Right atrium auricular region (tissue), 2 donors: ENCODE measurements around the gene PMPCA. TPM values are rescaled to one million over a fixed set of nuclear protein-coding genes. Genes with fewer than 3 reads are reported as not detected.

Source experiments
- DNase-seq: peaks from one replicate; pipeline ENCODE4 v3.0.0-alpha.2; 2019; ENCODE audit warnings: low spot score
- H3K27ac ChIP-seq, 2 donors: fragments of 200-600 bp; sonication (generic); 1 replicate in 1 of 2; 2 replicates in 1 of 2; pipeline ENCODE4 v1.5.1; 2016 to 2019
- H3K27me3 ChIP-seq, 2 donors: fragments of 200-600 bp; sonication (generic); one replicate each; pipeline versions ENCODE4 v1.5.1 to v1.6.0; 2017 to 2019
- H3K36me3 ChIP-seq: fragments of 200-600 bp; sonication (generic); one replicate; pipeline ENCODE4 v1.5.1; 2016
- H3K4me1 ChIP-seq, 2 donors: fragments of 200-600 bp; sonication (generic); one replicate each; pipeline versions ENCODE4 v1.5.1 to v1.6.0; 2017 to 2019
- H3K4me3 ChIP-seq, 2 donors: fragments of 200-600 bp; sonication (generic); 1 replicate in 1 of 2; 2 replicates in 1 of 2; pipeline ENCODE4 v1.5.1; 2017 to 2019; ENCODE audit warnings: mild to moderate bottlenecking in 1 of 2, moderate library complexity in 1 of 2
- H3K9me3 ChIP-seq, 2 donors: fragments of 200-600 bp; sonication (generic); one replicate each; pipeline ENCODE4 v1.5.1; 2019
- total RNA-seq, 2 donors: library from RNA; depleted of rRNA; stranded (reverse); fragments of >200 nt; gene quantifications; one replicate each; pipeline ENCODE4 v1.1.0, GENCODE V29; 2016
- TF ChIP-seq, protein P1 (sequence below), 2 donors: fragments of 200-600 bp; sonication (generic); IDR thresholded peaks; one replicate each; pipeline ENCODE4 v1.5.1; 2019; ENCODE audit warnings: antibody characterized with exemption in 2 of 2

Gene PMPCA
- total RNA-seq, 2 donors from 2014 or later: 40.8 to 47.4 TPM

DNA sequence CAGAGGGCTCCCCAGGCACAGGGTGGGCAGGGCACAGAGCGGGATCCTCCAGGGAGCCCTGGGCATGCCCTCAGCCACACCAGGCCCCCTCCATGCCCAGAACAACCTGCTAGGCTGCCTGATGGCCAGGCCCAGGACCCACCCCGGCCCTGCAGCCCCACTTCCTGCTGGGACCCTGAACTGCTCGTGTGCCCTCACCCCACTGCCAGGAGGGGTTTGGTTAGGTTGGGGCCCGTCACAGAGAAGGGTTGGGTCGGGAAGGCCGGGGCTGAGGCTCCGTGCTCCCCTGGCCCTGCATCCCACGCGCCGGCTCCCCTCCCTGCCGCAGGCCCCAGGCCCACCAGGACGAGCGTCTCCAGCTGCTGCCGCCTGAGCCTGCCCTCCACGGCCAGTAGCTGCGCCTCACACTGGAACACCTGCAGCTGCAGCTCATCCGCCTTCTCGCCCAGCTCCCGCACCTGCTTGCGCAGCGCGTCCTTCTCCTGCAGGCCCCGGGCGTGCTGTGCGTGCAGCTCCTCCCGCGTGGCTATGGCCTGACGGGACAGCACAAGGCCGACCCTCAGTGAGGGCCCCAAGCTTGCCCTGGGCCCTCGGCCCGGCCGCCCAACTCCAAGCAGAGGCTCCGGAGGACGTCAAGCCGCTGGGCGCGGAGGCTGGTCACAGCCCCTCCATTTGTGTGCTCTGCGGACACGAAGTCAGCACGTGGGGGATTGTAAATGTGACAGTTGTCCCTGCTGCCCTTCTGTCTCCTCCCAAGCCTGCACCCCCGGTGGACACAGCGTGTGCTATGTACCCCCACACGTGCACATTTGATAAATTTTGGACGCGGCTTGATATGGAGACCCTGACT lies 42.9 kb upstream of the PMPCA start:
- no peak overlapping the region for H3K4me3 ChIP-seq
- no peaks in the 10 kb centered on the region for H3K27me3 ChIP-seq
- TF ChIP-seq, protein P1, sequence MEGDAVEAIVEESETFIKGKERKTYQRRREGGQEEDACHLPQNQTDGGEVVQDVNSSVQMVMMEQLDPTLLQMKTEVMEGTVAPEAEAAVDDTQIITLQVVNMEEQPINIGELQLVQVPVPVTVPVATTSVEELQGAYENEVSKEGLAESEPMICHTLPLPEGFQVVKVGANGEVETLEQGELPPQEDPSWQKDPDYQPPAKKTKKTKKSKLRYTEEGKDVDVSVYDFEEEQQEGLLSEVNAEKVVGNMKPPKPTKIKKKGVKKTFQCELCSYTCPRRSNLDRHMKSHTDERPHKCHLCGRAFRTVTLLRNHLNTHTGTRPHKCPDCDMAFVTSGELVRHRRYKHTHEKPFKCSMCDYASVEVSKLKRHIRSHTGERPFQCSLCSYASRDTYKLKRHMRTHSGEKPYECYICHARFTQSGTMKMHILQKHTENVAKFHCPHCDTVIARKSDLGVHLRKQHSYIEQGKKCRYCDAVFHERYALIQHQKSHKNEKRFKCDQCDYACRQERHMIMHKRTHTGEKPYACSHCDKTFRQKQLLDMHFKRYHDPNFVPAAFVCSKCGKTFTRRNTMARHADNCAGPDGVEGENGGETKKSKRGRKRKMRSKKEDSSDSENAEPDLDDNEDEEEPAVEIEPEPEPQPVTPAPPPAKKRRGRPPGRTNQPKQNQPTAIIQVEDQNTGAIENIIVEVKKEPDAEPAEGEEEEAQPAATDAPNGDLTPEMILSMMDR (IDR thresholded peaks at IDR 0.05): no peak
- H3K27ac ChIP-seq: no peak overlapping the region
- H3K4me1 ChIP-seq: peaks cover 0 to 23% of the 10 kb centered on the region in 2 donors
- H3K36me3 ChIP-seq: no peaks in the 10 kb centered on the region
- no peak for DNase-seq
- H3K9me3 ChIP-seq: no peaks in the 10 kb centered on the region

DNA sequence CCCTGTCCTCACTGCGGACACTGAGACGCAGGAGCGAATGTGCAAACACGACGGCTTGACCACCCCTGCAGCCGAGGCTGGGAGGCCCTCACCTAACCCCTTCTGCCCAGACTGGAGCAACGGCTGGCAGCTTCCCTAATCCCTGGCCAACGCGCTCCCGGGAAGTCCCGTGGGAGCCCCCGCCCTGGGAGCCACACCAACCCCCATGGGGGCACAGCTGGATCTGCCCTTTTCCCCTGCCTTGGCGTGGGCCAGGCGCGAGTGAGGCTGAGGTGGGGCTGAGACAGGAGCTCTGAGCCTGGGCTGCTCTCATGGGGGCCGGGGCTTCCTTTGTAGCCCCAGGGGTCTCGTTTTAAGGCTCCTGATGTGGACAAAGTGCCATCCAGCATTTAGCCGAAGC lies 42.3 kb upstream of the PMPCA start:
- TF ChIP-seq, protein P1 (IDR thresholded peaks at IDR 0.05): no peak
- Histone ChIP-seq H3K36me3 (no peaks in the 10 kb centered on the region), H3K27me3 (no peaks in the 10 kb centered on the region), H3K4me1 (peaks cover 0 to 25% of the 10 kb centered on the region in 2 donors), H3K4me3 (no peak overlapping the region), H3K9me3 (no peaks in the 10 kb centered on the region), H3K27ac (no peak overlapping the region)
- DNase-seq: no peak

DNA sequence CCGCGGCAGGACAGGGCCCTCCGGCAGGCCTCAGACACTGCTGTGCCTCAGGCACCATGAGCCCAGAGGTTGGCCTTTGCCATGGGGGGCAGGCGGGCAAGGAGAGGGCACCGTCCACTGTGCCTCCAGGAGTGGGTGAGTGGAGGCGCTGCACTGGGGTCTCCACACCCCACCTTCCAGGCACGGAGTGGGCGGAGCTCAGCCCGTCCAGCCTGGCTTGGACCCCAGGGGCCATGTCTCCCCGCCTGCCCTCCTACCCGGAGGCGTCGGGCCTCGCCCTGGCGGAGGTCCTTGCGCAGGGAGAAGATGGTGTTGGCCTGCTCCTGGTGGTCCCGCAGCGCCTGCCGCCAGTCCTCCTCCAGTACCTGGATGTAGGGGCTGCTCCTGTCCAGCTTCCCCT lies 40.4 kb upstream of the PMPCA start:
- no peak overlapping the region for H3K4me3 ChIP-seq
- no peak for DNase-seq
- H3K36me3 ChIP-seq: no peaks in the 10 kb centered on the region
- peaks cover 0 to 17% of the 10 kb centered on the region in 2 donors for H3K4me1 ChIP-seq
- TF ChIP-seq, protein P1 (IDR thresholded peaks at IDR 0.05): no peak
- no peaks in the 10 kb centered on the region for H3K27me3 ChIP-seq
- H3K9me3 ChIP-seq: no peaks in the 10 kb centered on the region
- no peak overlapping the region for H3K27ac ChIP-seq

DNA sequence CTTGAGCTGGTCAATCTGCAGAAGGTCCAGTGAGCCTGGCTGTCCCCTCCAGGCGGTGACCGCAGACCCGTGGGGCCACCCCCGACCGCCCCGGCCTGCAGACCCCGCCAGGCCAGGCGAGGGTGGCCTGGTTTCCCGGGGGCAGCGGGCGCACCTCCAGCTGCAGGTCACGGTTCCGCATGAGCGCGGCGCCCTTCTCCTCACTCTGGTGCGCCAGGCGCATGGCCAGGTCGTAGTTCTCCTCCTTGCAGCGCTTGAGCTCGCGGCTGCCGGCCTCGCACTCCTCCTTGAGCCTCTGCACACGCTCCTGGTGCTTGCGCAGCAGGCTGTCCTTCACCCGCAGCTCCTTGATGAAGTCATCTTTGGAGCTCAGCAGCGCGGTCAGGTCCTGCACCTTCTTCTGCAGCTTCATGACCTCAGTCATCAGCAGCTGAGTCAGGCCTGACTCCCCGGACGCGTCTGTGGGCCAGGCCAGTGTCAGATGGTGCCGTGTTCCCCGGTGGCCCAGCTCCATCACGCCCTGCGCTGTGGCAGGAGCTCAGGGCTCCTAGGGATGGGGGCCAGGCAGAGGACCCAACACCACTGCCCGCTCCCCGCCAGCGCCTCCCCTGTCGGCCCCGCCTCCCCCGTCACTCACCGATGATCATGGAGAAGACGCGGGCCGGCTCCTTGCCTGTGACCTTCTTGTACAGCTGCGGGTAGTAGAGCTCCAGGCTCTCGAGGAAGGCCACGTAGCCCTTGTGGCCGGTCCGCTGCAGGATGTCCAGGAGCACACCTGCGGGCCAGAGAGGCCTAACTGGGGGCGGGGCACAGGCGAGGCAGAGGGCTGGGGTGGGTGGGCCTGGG lies 39.5 kb upstream of the PMPCA start:
- TF ChIP-seq, protein P1 (IDR thresholded peaks at IDR 0.05): no peak

DNA sequence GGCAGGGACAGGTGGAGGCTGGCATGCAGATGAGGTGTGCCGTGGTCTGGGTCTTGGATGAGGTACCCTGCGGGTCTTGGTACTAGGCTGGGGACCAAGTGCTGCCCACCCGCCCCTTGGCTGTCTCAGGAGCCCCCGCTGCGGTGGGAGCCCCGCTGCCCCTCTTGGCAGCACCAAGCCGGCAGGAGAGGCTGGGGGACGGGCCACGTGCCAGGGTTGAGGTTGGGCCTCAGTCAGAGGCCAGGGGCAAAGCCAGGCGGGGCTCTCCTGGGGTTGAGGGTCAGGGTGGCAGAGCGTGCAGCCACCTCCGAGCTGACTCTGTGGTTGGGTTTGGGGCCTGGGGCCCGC lies 39.0 kb upstream of the PMPCA start:
- Histone ChIP-seq H3K36me3 (no peaks in the 10 kb centered on the region), H3K27me3 (no peaks in the 10 kb centered on the region), H3K27ac (no peak overlapping the region), H3K4me3 (no peak overlapping the region), H3K9me3 (no peaks in the 10 kb centered on the region), H3K4me1 (peaks cover 0 to 13% of the 10 kb centered on the region in 2 donors)
- no peak for DNase-seq
- TF ChIP-seq, protein P1 (IDR thresholded peaks at IDR 0.05): no peak

More for the DNA sequence above, 39.5 kb upstream of the PMPCA start:
- H3K36me3 ChIP-seq: no peaks in the 10 kb centered on the region
- DNase-seq: no peak
- H3K4me3 ChIP-seq: no peak overlapping the region
- H3K27ac ChIP-seq: no peak overlapping the region
- no peaks in the 10 kb centered on the region for H3K27me3 ChIP-seq
- no peaks in the 10 kb centered on the region for H3K9me3 ChIP-seq
- H3K4me1 ChIP-seq: peaks cover 0 to 13% of the 10 kb centered on the region in 2 donors
